Endothelial cell of hepatic sinusoid (primary cell): Measurements from ENCODE around the gene TMEM14A.
"Not testable (repeated sequence)": the region's sequence is repeated elsewhere in the genome, so short reads cannot be mapped to it uniquely, and the experiment has no call there.

ENCODE experiments used
- in situ Hi-C: cut with HindIII; loops from 2 replicates; pipeline ENCODE4 v1.10.0; 2017; ENCODE audit warnings: low sequenced_read_pairs

TMEM14A gene

GRCh38 chr6:52693773-52694172 is 22.9 kb downstream of the TMEM14A start:
- in situ Hi-C loops = no loop called here

GRCh38 chr6:52694404-52694803 is 23.5 kb downstream of the TMEM14A start:
- in situ Hi-C loops = no loop called here

- in situ Hi-C loops = no loop called here
Observed at GRCh38 chr6:52696418-52696817, 25.5 kb downstream of the TMEM14A start.

GRCh38 chr6:52697903-52698302 is 27.0 kb downstream of the TMEM14A start:
- in situ Hi-C loops = no loop called here

GRCh38 chr6:52704060-52704459 is 33.1 kb downstream of the TMEM14A start:
- in situ Hi-C loops = no loop called here

GRCh38 chr6:52704781-52705502 is 34.0 kb downstream of the TMEM14A start:
- in situ Hi-C loops = not testable (repeated sequence)

- in situ Hi-C loops = no loop called here
Observed at GRCh38 chr6:52706001-52706400, 35.1 kb downstream of the TMEM14A start.

GRCh38 chr6:52707963-52708680 is 37.2 kb downstream of the TMEM14A start:
- in situ Hi-C loops = no loop called here

- in situ Hi-C loops = no loop called here
Observed at GRCh38 chr6:52712136-52712535, 41.2 kb downstream of the TMEM14A start.

- in situ Hi-C loops = not testable (repeated sequence)
Observed at GRCh38 chr6:52714761-52715160, 43.8 kb downstream of the TMEM14A start.

- in situ Hi-C loops = no loop called here
Observed at GRCh38 chr6:52718550-52718949, 47.6 kb downstream of the TMEM14A start.

GRCh38 chr6:52720321-52720720 is 49.4 kb downstream of the TMEM14A start:
- in situ Hi-C loops = no loop called here

- in situ Hi-C loops = no loop called here
Observed at GRCh38 chr6:52724042-52724405, 53.1 kb downstream of the TMEM14A start.

GRCh38 chr6:52724406-52725121 is 53.7 kb downstream of the TMEM14A start:
- in situ Hi-C loops = no loop called here

GRCh38 chr6:52725143-52725534 is 54.2 kb downstream of the TMEM14A start:
- in situ Hi-C loops = no loop called here

- in situ Hi-C loops = no loop called here
Observed at GRCh38 chr6:52725535-52726192, 54.8 kb downstream of the TMEM14A start.

- in situ Hi-C loops = no loop called here
Observed at GRCh38 chr6:52726193-52726542, 55.3 kb downstream of the TMEM14A start.

GRCh38 chr6:52726741-52727535 is 56.0 kb downstream of the TMEM14A start:
- in situ Hi-C loops = no loop called here

GRCh38 chr6:52727908-52728307 is 57.0 kb downstream of the TMEM14A start:
- in situ Hi-C loops = no loop called here

- in situ Hi-C loops = no loop called here
Observed at GRCh38 chr6:52728394-52728793, 57.5 kb downstream of the TMEM14A start.

GRCh38 chr6:52729576-52729975 is 58.7 kb downstream of the TMEM14A start:
- in situ Hi-C loops = no loop called here
